Left ventricle myocardium inferior (tissue), 1 donor: ENCODE measurements around the gene KHDC4. TPM values are rescaled to one million over a fixed set of nuclear protein-coding genes. Genes with fewer than 3 reads are reported as not detected.
"Not testable (repeated sequence)": the region's sequence is repeated elsewhere in the genome, so short reads cannot be mapped to it uniquely, and the experiment has no call there.

Experiments used
- DNase-seq: peaks from one replicate; pipeline ENCODE4 v3.0.0-alpha.2; 2020
- H3K27ac ChIP-seq: fragments of 200-600 bp; replicated peaks from 2 replicates; pipeline ENCODE4 v1.8.0; 2021
- H3K27me3 ChIP-seq: fragments of 200-600 bp; 2 replicates; pipeline ENCODE4 v1.8.0; 2021; ENCODE audit warnings: low read depth
- H3K36me3 ChIP-seq: fragments of 200-600 bp; 2 replicates; pipeline ENCODE4 v1.8.0; 2021
- H3K4me1 ChIP-seq: fragments of 200-600 bp; 2 replicates; pipeline ENCODE4 v1.8.0; 2021
- H3K4me3 ChIP-seq: fragments of 200-600 bp; 2 replicates; pipeline ENCODE4 v1.8.0; 2021; ENCODE audit warnings: mild to moderate bottlenecking, moderate library complexity
- H3K9me3 ChIP-seq: fragments of 200-600 bp; replicated peaks from 2 replicates; pipeline ENCODE4 v1.8.0; 2021
- CTCF ChIP-seq: fragments of 200-600 bp; IDR thresholded peaks from 2 replicates; pipeline ENCODE4 v1.8.0; 2021; ENCODE audit warnings: antibody characterized with exemption, mild to moderate bottlenecking, borderline replicate concordance
- intact Hi-C: fragments of 100-400 bp; cut with micrococcal nuclease; formaldehyde crosslinking; loops from one replicate; pipeline ENCODE4 v1.11.0; 2022
- total RNA-seq: library from RNA; stranded (reverse); fragmentation: NEBNext Ultra II Directional; extraction: Animal tissue kit (Norgen Biotek cat#: 25700); gene quantifications from one replicate; pipeline ENCODE4 v1.2.1, GENCODE V29; 2021
- donor health status: DM: no; HTN: yes; CAD: no; lungs with severe emphysema.

KHDC4 gene
- total RNA-seq, 1 donor from 2014 or later, result 21.2 TPM

GRCh38 chr1:155909894-155910293, 24.3 kb downstream of the KHDC4 start:
- Histone ChIP-seq H3K27me3 (no peaks in the 10 kb centered on the region), H3K27ac (peak overlapping the region; percentile 91), H3K9me3 (no peaks in the 10 kb centered on the region), H3K4me3 (peak overlapping the region; percentile 82), H3K36me3 (peaks cover 74% of the 10 kb centered on the region), H3K4me1 (peaks cover 29% of the 10 kb centered on the region)
- DNase-seq, result no peak
- TF ChIP-seq CTCF, result no peak
- intact Hi-C loops, result no loop called here

- intact Hi-C loops, result no loop called here
Measured at GRCh38 chr1:155904261-155904660, 30.0 kb downstream of the KHDC4 start.

GRCh38 chr1:155900161-155900560, 34.1 kb downstream of the KHDC4 start:
- Histone ChIP-seq H3K9me3 (no peaks in the 10 kb centered on the region), H3K36me3 (peaks cover 86% of the 10 kb centered on the region), H3K4me3 (no peak overlapping the region), H3K4me1 (no peaks in the 10 kb centered on the region), H3K27ac (no peak overlapping the region), H3K27me3 (no peaks in the 10 kb centered on the region)
- intact Hi-C loops, result no loop called here
- no peak for TF ChIP-seq CTCF
- DNase-seq, result no peak

More at GRCh38 chr1:155904261-155904660, 30.0 kb downstream of the KHDC4 start:
- DNase-seq, result no peak
- H3K9me3 ChIP-seq, result no peaks in the 10 kb centered on the region
- peaks cover 98% of the 10 kb centered on the region for H3K36me3 ChIP-seq
- TF ChIP-seq CTCF, result no peak
- no peaks in the 10 kb centered on the region for H3K27me3 ChIP-seq
- no peak overlapping the region for H3K27ac ChIP-seq
- peaks cover 2% of the 10 kb centered on the region for H3K4me1 ChIP-seq
- no peak overlapping the region for H3K4me3 ChIP-seq

- Histone ChIP-seq H3K9me3 (no peaks in the 10 kb centered on the region), H3K36me3 (peaks cover 81% of the 10 kb centered on the region), H3K27me3 (no peaks in the 10 kb centered on the region), H3K4me1 (no peaks in the 10 kb centered on the region), H3K4me3 (no peak overlapping the region), H3K27ac (no peak overlapping the region)
- no peak for DNase-seq
- TF ChIP-seq CTCF, result no peak
- intact Hi-C loops, result no loop called here
Measured at GRCh38 chr1:155899683-155900082, 34.5 kb downstream of the KHDC4 start.

GRCh38 chr1:155898888-155899287, 35.3 kb downstream of the KHDC4 start:
- intact Hi-C loops, result no loop called here
- no peak overlapping the region for H3K27ac ChIP-seq
- no peaks in the 10 kb centered on the region for H3K27me3 ChIP-seq
- H3K4me1 ChIP-seq, result peaks cover 3% of the 10 kb centered on the region
- peaks cover 73% of the 10 kb centered on the region for H3K36me3 ChIP-seq
- TF ChIP-seq CTCF, result no peak
- H3K9me3 ChIP-seq, result no peaks in the 10 kb centered on the region
- no peak overlapping the region for H3K4me3 ChIP-seq
- DNase-seq, result no peak

GRCh38 chr1:155897746-155898145, 36.5 kb downstream of the KHDC4 start:
- H3K36me3 ChIP-seq, result peaks cover 61% of the 10 kb centered on the region
- H3K27ac ChIP-seq, result no peak overlapping the region
- intact Hi-C loops, result no loop called here

GRCh38 chr1:155896476-155896875, 37.7 kb downstream of the KHDC4 start:
- H3K9me3 ChIP-seq, H3K27ac ChIP-seq, intact Hi-C loops, H3K4me3 ChIP-seq, DNase-seq, H3K27me3 ChIP-seq: not testable (repeated sequence)
- peaks cover 49% of the 10 kb centered on the region for H3K36me3 ChIP-seq
- H3K4me1 ChIP-seq, result peaks cover 17% of the 10 kb centered on the region

More at GRCh38 chr1:155897746-155898145, 36.5 kb downstream of the KHDC4 start:
- no peak for TF ChIP-seq CTCF
- no peaks in the 10 kb centered on the region for H3K27me3 ChIP-seq
- no peaks in the 10 kb centered on the region for H3K9me3 ChIP-seq
- H3K4me3 ChIP-seq, result no peak overlapping the region
- peaks cover 13% of the 10 kb centered on the region for H3K4me1 ChIP-seq
- DNase-seq, result no peak

GRCh38 chr1:155895617-155896016, 38.6 kb downstream of the KHDC4 start:
- peaks cover 40% of the 10 kb centered on the region for H3K36me3 ChIP-seq
- H3K27ac ChIP-seq, intact Hi-C loops, H3K9me3 ChIP-seq, DNase-seq, H3K27me3 ChIP-seq, H3K4me3 ChIP-seq: not testable (repeated sequence)
- H3K4me1 ChIP-seq, result peaks cover 19% of the 10 kb centered on the region
